IMR-90 (cell line): ENCODE results near the gene NTM.

Experiments used
- CEBPB ChIP-seq: IDR thresholded peaks from 2 replicates; pipeline ENCODE4 v1.6.1; 2012; ENCODE audit warnings: low read depth, low read length, improper control_type of control experiment
- CHD1 ChIP-seq: IDR thresholded peaks from 2 replicates; pipeline ENCODE4 v1.6.1; 2012; ENCODE audit warnings: low read depth, low read length, improper control_type of control experiment
- POLR2A ChIP-seq: IDR thresholded peaks from 2 replicates; pipeline ENCODE4 v1.6.1; 2012; ENCODE audit warnings: mild to moderate bottlenecking, low read depth, low read length
- RAD21 ChIP-seq: IDR thresholded peaks from 2 replicates; pipeline ENCODE4 v1.6.1; 2012; ENCODE audit warnings: low read length, improper control_type of control experiment
- USF2 ChIP-seq: fragments of 150-350 bp; IDR thresholded peaks from 2 replicates; pipeline ENCODE4 v1.6.1; 2017; ENCODE audit warnings: mild to moderate bottlenecking, antibody characterized with exemption, low read length, low read depth
- TF ChIP-seq, protein P1 (sequence below): conservative IDR thresholded peaks from 2 replicates; pipeline ENCODE4 v1.5.1; 2012; ENCODE audit warnings: mild to moderate bottlenecking, low read depth, low read length, improper control_type of control experiment

- TF ChIP-seq, protein P1, sequence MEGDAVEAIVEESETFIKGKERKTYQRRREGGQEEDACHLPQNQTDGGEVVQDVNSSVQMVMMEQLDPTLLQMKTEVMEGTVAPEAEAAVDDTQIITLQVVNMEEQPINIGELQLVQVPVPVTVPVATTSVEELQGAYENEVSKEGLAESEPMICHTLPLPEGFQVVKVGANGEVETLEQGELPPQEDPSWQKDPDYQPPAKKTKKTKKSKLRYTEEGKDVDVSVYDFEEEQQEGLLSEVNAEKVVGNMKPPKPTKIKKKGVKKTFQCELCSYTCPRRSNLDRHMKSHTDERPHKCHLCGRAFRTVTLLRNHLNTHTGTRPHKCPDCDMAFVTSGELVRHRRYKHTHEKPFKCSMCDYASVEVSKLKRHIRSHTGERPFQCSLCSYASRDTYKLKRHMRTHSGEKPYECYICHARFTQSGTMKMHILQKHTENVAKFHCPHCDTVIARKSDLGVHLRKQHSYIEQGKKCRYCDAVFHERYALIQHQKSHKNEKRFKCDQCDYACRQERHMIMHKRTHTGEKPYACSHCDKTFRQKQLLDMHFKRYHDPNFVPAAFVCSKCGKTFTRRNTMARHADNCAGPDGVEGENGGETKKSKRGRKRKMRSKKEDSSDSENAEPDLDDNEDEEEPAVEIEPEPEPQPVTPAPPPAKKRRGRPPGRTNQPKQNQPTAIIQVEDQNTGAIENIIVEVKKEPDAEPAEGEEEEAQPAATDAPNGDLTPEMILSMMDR, result no peak
- TF ChIP-seq RAD21, result no peak
- TF ChIP-seq POLR2A, result no peak
- no peak for TF ChIP-seq CEBPB
- TF ChIP-seq CHD1, result no peak
- TF ChIP-seq USF2, result no peak
These were observed 982.1 kb downstream of the NTM start for GRCh38 chr11:132352497-132352896.
